GM12878 (cell line): ENCODE results near the gene UST. TPM values are rescaled to one million over a fixed set of nuclear protein-coding genes. Genes with fewer than 3 reads are reported as not detected.
A peak's percentile ranks its signal among the peaks of the same experiment; 100 is the strongest.

Experiments
- MTA2 ChIP-seq: fragments of 450-650 bp; IDR thresholded peaks from 2 replicates; pipeline ENCODE4 v1.6.1; 2016; ENCODE audit warnings: low read depth, mild to moderate bottlenecking, moderate library complexity
- RUNX3 ChIP-seq: IDR thresholded peaks from 2 replicates; pipeline ENCODE4 v1.6.1; 2012; ENCODE audit warnings: low read length, inconsistent platforms
- SMAD1 ChIP-seq: fragments of 450-650 bp; IDR thresholded peaks from 2 replicates; pipeline ENCODE4 v1.6.1; 2018; ENCODE audit warnings: mild to moderate bottlenecking, low read depth; ENCODE audit not compliant: partially characterized antibody
- SMARCA5 ChIP-seq: fragments of 450-650 bp; IDR thresholded peaks from 2 replicates; pipeline ENCODE4 v1.6.1; 2017; ENCODE audit warnings: mild to moderate bottlenecking
- TAF1 ChIP-seq: IDR thresholded peaks from 2 replicates; pipeline ENCODE4 v1.6.1; 2011; ENCODE audit warnings: mild to moderate bottlenecking, low read depth, low read length, borderline replicate concordance
- TCF7 ChIP-seq: IDR thresholded peaks from 2 replicates; pipeline ENCODE4 v1.6.1; 2014; ENCODE audit warnings: antibody characterized with exemption, borderline replicate concordance
- polyA plus RNA-seq, 11 experiments: library from polyadenylated mRNA; depleted of rRNA in 4 of 11; unstranded in 6 of 11; stranded (reverse) in 5 of 11; fragments of >200 nt; fragmentation: Nextera tagmentation in 4 of 11; fragmentation: Illumina TruSeq in 1 of 11; extraction: Ambion mirVana in 4 of 11; extraction: Trizol in 1 of 11; gene quantifications; 1 replicate in 1 of 11; 2 replicates in 10 of 11; pipeline versions ENCODE4 v1.2.1 to v1.2.3, GENCODE V29; 2011 to 2016; ENCODE audit warnings: inconsistent platforms in 2 of 11, missing spikeins in 2 of 11, low read depth in 1 of 11
- total RNA-seq, 4 experiments: library from RNA; depleted of rRNA in 3 of 4; stranded (reverse); fragments of >200 nt in 3 of 4; fragmentation: Illumina TruSeq in 1 of 4; extraction: Trizol in 1 of 4; gene quantifications; 2 replicates each; pipeline versions ENCODE4 v1.2.1 to v1.2.3, GENCODE V29; 2013 to 2021
- TF ChIP-seq, protein P1 (sequence below): fragments of 450-650 bp; IDR thresholded peaks from 2 replicates; pipeline ENCODE4 v1.6.1; 2016; ENCODE audit warnings: mild to moderate bottlenecking, moderate library complexity, borderline replicate concordance

The UST gene
- total and polyA plus RNA-seq, 10 of the 15 experiments (the other 5 are each of a cell fraction or from before 2014, with no cell fraction given): 0.74 to 43.3 (median 2.2) TPM

DNA sequence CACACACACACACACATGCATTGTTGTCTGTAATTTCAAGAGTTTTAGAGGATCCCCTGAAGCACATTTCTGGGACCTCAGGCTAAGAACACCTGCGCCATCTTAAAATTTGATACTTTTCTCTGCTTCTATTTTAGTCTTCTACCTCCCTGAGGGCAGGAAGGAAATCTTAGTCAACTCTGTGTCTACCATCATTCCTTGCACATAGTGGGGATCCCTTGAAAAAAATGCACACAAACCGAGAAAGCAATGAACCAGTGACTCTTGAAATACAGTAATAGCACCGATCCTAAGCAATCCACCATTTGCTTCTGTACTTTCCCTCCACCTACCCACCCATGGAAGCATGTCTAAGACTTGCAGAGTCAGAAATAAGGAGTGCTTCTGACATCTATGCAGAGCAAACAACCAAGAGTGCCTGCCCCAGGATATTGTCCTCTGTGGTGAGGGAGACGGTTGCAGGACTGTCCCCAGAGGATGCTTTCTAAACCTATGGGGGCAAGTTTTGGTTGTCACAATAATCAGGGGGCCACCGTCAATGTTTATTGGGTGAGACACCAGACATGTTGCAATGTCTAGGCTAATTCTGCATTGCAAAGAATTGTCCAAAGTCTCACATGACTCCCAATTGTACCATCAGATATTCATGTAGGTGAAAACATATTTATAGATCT, 362.7 kb downstream of the UST start (continued):
- no peak for TF ChIP-seq TAF1
- TF ChIP-seq, protein P1, sequence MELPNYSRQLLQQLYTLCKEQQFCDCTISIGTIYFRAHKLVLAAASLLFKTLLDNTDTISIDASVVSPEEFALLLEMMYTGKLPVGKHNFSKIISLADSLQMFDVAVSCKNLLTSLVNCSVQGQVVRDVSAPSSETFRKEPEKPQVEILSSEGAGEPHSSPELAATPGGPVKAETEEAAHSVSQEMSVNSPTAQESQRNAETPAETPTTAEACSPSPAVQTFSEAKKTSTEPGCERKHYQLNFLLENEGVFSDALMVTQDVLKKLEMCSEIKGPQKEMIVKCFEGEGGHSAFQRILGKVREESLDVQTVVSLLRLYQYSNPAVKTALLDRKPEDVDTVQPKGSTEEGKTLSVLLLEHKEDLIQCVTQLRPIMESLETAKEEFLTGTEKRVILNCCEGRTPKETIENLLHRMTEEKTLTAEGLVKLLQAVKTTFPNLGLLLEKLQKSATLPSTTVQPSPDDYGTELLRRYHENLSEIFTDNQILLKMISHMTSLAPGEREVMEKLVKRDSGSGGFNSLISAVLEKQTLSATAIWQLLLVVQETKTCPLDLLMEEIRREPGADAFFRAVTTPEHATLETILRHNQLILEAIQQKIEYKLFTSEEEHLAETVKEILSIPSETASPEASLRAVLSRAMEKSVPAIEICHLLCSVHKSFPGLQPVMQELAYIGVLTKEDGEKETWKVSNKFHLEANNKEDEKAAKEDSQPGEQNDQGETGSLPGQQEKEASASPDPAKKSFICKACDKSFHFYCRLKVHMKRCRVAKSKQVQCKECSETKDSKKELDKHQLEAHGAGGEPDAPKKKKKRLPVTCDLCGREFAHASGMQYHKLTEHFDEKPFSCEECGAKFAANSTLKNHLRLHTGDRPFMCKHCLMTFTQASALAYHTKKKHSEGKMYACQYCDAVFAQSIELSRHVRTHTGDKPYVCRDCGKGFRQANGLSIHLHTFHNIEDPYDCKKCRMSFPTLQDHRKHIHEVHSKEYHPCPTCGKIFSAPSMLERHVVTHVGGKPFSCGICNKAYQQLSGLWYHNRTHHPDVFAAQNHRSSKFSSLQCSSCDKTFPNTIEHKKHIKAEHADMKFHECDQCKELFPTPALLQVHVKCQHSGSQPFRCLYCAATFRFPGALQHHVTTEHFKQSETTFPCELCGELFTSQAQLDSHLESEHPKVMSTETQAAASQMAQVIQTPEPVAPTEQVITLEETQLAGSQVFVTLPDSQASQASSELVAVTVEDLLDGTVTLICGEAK: no peak
- no peak for TF ChIP-seq MTA2
- TF ChIP-seq TCF7: no peak
- no peak for TF ChIP-seq SMAD1
- TF ChIP-seq SMARCA5: no peak
- peak; percentile 57 for TF ChIP-seq RUNX3
